HG02970 (cell line): ENCODE measurements around the gene PTPRF.

Source experiments
- ATAC-seq: cut with Tn5 transposase; IDR thresholded peaks from one replicate; pipeline ENCODE4 v1.9.1; 2021; ENCODE audit warnings: mild to moderate bottlenecking, moderate library complexity, moderate number of reproducible peaks; ENCODE audit not compliant: unreplicated experiment, low FRiP score

PTPRF gene

GRCh38 chr1:43572084-43572483 is 41.4 kb downstream of the PTPRF start:
- no peak for ATAC-seq

DNA sequence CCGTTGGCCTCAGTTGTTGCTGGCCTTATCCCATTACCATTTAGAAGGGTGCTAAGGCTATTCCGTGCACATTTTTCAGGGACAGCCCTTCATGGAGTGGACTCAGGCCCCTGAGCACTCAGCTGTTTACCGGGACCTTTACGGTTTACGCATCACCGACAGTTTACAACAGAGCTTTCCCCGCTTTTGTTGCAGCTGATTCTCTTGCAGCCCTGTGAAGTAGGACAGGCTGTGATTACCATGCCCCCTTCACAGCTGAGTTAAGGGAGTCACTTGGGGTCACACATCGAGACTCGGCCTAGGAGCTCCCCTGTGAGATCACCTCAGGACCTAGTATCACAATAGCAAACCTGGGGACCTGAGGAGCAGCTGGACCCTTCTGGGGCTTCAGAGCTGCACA is 41.9 kb downstream of the PTPRF start:
- ATAC-seq, result no peak

DNA sequence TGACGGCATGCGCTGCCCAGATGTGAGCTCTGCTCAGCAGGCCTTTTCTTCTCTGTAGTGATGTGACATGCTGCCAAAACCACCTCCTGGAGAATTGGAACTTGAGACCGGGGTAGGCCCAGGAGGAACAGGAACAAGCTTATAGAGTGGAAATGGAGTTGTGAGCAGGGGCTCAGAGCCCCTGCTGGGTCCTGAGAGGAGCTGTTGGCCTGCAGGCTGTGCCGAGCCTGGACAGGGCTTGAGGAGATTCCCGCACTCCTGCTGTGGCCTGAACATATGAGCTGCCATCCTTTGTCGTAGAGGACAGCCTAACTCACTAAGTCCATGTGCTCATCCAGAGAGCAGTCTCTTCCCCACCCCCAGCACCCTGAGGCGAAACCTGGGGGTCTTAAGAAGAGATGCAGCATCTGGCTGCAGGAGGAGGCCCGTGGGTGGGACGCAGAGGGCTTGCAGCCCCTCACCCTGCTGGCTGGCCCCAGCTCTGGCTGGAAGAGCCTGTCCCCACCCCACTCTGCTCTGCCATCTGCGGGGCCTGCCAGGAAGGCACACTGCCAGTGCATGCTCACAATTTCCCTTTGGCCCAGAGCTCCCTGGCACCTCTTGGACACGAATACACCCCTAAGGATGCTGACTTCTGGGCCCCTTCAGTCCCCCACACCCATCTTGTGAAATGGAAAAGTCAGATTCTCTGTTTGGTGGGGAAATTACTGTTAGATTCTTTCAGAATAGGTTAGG is 42.5 kb downstream of the PTPRF start:
- ATAC-seq, result no peak

- ATAC-seq, result no peak
These were observed 45.8 kb downstream of the PTPRF start for GRCh38 chr1:43576521-43576920.

DNA sequence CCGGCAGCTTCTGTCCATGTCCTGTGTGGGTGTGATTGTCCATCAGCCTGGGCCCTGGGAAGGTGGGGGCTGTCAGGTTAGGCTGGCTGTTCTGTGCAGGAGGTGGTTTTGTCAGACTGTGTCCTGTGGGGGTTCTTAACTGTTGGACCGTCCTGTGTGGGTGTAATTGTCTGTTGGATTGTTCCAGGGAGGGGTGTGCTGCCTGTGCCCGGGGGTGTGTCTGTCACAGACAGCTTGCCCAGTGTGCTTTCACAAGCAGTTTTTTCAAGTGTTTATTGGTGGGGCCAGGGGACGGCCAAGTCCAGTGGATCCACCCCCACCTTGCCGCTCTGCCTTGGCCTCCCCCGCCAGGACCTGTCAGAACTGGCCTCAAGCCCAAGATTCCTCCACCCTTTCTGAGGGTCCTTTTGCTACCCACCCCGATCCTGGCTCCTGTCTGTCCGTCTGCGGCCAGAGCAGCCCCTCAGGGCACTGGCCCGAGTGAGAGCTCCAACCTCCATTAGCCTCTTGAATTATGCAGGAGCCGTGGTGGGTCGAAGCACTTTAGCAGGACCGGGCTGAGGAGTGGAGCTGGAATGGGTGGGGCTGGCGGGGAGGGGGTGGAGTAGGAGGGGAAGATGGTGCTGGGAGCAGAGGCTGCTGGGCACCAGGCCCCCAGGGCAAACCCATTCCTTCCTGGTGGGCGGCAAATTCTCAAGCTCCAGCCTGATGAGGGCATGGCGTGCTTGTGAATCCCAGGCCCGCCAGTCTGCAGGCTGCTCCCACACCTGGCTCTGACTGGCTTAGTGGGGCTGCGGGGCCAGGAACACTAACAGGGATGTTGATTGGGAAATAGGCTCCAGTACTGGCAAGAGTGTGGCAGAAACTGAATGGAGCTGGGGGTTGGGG is 47.2 kb downstream of the PTPRF start:
- ATAC-seq, result no peak

- ATAC-seq, result no peak
These were observed 49.4 kb downstream of the PTPRF start for GRCh38 chr1:43580039-43580438.

DNA sequence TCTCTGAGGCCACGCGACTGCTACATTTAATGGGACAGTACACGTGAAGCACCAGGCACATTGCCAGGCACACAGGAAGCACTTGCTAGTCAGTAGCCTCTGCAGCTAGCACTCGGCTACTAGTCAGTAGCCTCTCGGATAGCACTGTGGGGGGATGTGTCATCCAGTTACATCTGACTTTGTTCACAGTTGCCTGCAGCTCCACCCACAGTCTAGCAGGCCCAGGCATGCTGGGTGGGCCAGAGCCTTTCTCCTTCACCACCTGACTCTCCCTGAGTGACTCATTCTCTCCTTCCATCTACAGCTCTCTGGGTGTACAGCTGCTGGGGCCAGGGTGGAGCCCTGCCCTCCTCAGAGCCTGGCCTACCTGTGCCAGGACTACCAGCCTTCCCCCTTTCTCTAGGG is 51.5 kb downstream of the PTPRF start:
- no peak for ATAC-seq

DNA sequence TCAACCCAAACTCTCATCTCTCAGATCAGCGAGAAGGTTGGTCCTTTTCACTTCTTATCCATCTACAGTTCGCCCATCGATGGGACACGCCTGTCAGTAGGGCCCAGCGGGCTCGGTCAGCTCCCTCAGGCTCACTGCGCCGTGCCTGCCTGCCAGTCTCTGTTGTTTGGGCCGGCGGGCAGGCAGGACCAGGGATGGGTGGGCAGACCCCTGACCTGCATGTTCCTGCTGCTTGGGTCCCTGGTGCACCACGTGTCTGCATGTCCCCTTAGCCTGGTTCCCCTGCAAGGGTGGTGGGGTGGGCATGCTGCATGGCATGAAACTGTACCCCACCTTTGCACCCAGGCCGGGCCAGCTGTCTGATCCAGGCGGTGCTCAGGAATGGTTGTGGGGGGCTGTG is 52.4 kb downstream of the PTPRF start:
- ATAC-seq, result no peak

- no peak for ATAC-seq
These were observed 53.5 kb downstream of the PTPRF start for GRCh38 chr1:43584204-43584603.

GRCh38 chr1:43585557-43585956 is 54.9 kb downstream of the PTPRF start:
- ATAC-seq, result no peak

DNA sequence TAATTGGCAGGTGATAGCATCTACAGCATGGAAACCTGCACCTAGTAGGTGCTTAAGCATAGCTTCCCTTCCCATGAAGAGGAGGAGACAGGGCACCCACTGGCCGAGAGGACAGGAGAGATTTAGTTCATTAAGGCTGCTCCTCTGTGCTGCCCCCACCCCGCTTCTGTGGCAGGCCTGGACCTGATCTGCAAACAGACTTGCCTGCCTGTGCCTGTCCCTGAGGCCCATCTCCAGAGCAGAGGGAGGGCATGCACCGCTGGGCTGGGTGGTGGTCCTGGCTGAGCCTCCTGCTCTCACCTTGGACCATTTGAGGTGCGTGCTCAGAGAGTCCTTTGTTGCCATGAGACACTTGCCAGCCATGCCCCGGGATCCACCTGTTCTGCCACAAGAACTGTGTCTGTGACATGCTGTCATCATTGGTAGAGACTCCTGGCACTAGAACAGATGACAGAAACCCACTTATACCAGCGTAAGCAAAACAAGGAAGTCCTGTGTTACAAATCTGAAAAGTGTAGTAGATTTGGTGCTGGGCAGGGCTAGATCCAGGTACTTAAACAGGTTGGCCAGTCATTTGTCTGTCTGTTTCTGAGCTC is 55.6 kb downstream of the PTPRF start:
- ATAC-seq, result no peak

GRCh38 chr1:43587001-43587400 is 56.3 kb downstream of the PTPRF start:
- no peak for ATAC-seq

DNA sequence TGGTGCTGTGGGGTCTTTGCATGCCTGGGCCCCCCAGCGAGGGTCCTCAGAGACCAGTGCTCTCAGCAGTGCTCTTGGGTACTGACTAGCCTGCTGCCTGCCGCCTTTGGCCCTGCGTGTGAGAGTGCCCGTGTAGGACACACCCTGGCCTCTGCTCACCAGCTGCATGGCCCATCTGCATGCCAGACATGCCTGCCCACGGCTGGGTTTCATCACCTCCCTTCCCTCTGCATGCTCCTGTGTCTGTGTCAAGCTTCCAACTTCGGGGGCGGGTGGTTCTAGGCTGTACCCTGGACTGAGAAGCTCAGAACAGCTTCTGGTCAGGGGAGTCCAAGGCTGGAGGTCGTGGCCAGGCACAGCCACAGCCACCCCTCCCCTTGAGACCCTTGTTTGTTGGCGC is 56.9 kb downstream of the PTPRF start:
- no peak for ATAC-seq

DNA sequence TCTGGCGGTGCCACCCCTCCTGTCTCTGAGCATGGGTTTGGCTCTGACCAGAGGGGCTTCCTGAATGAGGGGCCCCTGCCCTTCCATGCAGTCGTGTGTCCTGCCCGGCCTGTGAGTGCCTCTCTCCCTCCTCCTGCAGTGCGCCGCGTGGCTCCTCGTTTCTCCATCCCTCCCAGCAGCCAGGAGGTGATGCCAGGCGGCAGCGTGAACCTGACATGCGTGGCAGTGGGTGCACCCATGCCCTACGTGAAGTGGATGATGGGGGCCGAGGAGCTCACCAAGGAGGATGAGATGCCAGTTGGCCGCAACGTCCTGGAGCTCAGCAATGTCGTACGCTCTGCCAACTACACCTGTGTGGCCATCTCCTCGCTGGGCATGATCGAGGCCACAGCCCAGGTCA is 57.9 kb downstream of the PTPRF start:
- ATAC-seq, result no peak

GRCh38 chr1:43590388-43590925 is 59.8 kb downstream of the PTPRF start:
- ATAC-seq, result no peak

DNA sequence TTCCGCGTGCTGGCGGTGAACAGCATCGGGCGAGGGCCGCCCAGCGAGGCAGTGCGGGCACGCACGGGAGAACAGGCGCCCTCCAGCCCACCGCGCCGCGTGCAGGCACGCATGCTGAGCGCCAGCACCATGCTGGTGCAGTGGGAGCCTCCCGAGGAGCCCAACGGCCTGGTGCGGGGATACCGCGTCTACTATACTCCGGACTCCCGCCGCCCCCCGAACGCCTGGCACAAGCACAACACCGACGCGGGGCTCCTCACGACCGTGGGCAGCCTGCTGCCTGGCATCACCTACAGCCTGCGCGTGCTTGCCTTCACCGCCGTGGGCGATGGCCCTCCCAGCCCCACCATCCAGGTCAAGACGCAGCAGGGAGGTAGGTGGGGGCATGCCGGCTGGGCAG is 60.5 kb downstream of the PTPRF start:
- no peak for ATAC-seq

DNA sequence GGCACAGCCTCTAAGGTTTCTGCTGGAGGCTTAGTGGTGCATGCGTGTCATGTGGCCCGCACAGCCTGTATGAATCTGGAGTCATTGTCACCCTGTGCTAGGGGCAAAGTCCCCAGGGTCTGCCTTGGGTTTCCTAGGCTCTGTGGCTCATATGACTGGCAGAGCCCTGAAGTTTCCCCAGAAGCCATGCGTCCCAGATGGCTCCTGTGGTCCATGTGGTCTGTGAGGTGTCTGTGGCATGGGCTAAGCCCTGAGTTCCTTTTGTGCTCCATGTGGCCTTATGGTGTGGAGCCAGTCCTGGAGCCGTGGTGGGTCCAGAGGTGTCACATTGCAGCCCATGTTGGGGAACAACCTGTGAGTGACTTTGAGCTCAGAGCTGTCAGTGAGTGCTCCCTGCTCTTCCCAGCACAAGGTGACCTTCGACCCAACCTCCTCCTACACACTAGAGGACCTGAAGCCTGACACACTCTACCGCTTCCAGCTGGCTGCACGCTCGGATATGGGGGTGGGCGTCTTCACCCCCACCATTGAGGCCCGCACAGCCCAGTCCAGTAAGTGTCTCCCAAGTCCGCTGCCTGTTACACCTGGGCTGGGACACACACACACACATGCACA is 61.5 kb downstream of the PTPRF start:
- ATAC-seq, result no peak

GRCh38 chr1:43592974-43593683 is 62.4 kb downstream of the PTPRF start:
- ATAC-seq, result no peak

DNA sequence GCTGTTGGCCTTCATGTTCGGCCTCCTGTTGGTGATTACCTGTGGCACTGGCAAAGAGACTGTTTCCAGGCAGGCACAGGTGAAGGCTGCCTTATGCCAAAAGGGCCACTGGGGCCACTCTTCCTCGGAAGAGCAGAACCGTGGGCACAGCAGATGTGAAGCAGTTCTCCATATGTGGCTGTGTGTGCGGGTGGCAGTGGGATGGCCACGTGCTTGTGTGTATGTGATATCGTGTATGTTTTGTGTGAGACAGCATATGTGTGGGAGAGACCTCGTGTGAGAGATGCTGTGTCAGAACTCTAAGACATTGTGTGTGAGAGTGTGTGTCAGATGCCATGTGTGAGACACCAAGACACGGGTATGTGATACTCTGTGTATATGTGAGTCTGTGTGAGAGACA is 65.9 kb downstream of the PTPRF start:
- no peak for ATAC-seq

DNA sequence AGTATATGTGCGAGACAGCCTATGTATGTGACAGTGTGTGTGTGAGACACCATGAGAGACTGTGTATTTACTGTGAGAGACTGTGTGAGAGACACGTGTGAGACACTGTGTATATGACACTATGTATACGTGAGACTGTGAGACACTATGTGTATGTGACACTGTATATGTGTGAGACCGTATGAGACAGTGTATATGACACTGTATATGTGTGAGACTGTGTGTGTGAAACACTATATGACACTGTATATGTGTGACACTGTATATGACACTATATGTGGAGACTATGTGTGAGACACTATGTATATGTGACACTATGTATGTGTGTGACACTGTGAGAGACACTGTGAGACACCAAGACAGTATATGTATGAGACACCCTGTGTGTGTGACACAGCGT is 66.3 kb downstream of the PTPRF start:
- no peak for ATAC-seq
